Left colon (tissue), 2 donors: ENCODE results near the gene RSRC1. TPM values are rescaled to one million over a fixed set of nuclear protein-coding genes. Genes with fewer than 3 reads are reported as not detected.
A peak's percentile ranks its signal among the peaks of the same experiment; 100 is the strongest.
"Not testable (repeated sequence)": the region's sequence is repeated elsewhere in the genome, so short reads cannot be mapped to it uniquely, and the experiment has no call there.

Experiments used
- ATAC-seq: fragments of 200-7000 bp; cut with Tn5 transposase; one replicate; pipeline ENCODE4 v1.9.1; 2020; ENCODE audit warnings: mild to moderate bottlenecking, moderate library complexity
- DNase-seq, 2 donors: peaks; one replicate each; pipeline ENCODE4 v3.0.0-alpha.2; 2020
- intact Hi-C, 2 donors: fragments of 100-400 bp; cut with DNase I in 1 of 2; cut with micrococcal nuclease in 1 of 2; formaldehyde crosslinking; loops; one replicate each; pipeline versions ENCODE4 v1.11.2 to v1.14.0; 2022; cut with DNase I, micrococcal nuclease
- total RNA-seq, 2 donors: library from RNA; stranded (reverse); fragmentation: NEBNext Ultra II Directional; extraction: Animal tissue kit (Norgen Biotek cat#: 25700); gene quantifications; one replicate each; pipeline ENCODE4 v1.2.1, GENCODE V29; 2021
- donor health status: DM: no; HTN: no; CAD: no.
- donor health status: DM: yes; HTN: yes; CAD: no.

Gene RSRC1
- total RNA-seq, 2 donors from 2014 or later: 24.9 to 30.6 TPM

- ATAC-seq: no peak
- intact Hi-C loops: no loop called here
Measured at GRCh38 chr3:158479051-158479450, 369.2 kb downstream of the RSRC1 start.

GRCh38 chr3:158483701-158484235 is 373.9 kb downstream of the RSRC1 start:
- ATAC-seq (no peak), DNase-seq (no peak)
- intact Hi-C loops: no loop called here

More at GRCh38 chr3:158479051-158479450, 369.2 kb downstream of the RSRC1 start:
- DNase-seq: no peak

GRCh38 chr3:158486200-158486599 is 376.3 kb downstream of the RSRC1 start:
- intact Hi-C loops: no loop called here
- DNase-seq (no peak), ATAC-seq (no peak)

GRCh38 chr3:158488670-158489069 is 378.8 kb downstream of the RSRC1 start:
- no peak for DNase-seq
- ATAC-seq: peak; percentile 97
- intact Hi-C loops: no loop called here

- intact Hi-C loops: no loop called here
- ATAC-seq (no peak), DNase-seq (no peak)
Measured at GRCh38 chr3:158489181-158489580, 379.3 kb downstream of the RSRC1 start.

- ATAC-seq: no peak
- intact Hi-C loops: no loop called here
Measured at GRCh38 chr3:158491968-158492367, 382.1 kb downstream of the RSRC1 start.

GRCh38 chr3:158492685-158493084 is 382.8 kb downstream of the RSRC1 start:
- DNase-seq (no peak), ATAC-seq (peak; percentile 58)
- intact Hi-C loops: no loop called here

More at GRCh38 chr3:158491968-158492367, 382.1 kb downstream of the RSRC1 start:
- no peak for DNase-seq

- intact Hi-C loops: no loop called here
- DNase-seq (no peak), ATAC-seq (no peak)
Measured at GRCh38 chr3:158493931-158494330, 384.0 kb downstream of the RSRC1 start.

GRCh38 chr3:158494673-158495072 is 384.8 kb downstream of the RSRC1 start:
- DNase-seq (no peak), ATAC-seq (no peak)
- intact Hi-C loops: no loop called here

GRCh38 chr3:158495398-158495902 is 385.6 kb downstream of the RSRC1 start:
- intact Hi-C loops, DNase-seq, ATAC-seq: not testable (repeated sequence)

- intact Hi-C loops: no loop called here
- no peak for DNase-seq
- no peak for ATAC-seq
Measured at GRCh38 chr3:158505117-158505516, 395.2 kb downstream of the RSRC1 start.

GRCh38 chr3:158506456-158506855 is 396.6 kb downstream of the RSRC1 start:
- no peak for DNase-seq
- intact Hi-C loops: no loop called here
- no peak for ATAC-seq

GRCh38 chr3:158508481-158508880 is 398.6 kb downstream of the RSRC1 start:
- DNase-seq (no peak), ATAC-seq (no peak)
- intact Hi-C loops: no loop called here

- DNase-seq (no peak), ATAC-seq (no peak)
- intact Hi-C loops: no loop called here
Measured at GRCh38 chr3:158509891-158510290, 400.0 kb downstream of the RSRC1 start.

GRCh38 chr3:158516729-158517128 is 406.8 kb downstream of the RSRC1 start:
- DNase-seq, intact Hi-C loops, ATAC-seq: not testable (repeated sequence)

GRCh38 chr3:158519776-158520175 is 409.9 kb downstream of the RSRC1 start:
- intact Hi-C loops: no loop called here
- no peak for ATAC-seq
- no peak for DNase-seq

GRCh38 chr3:158520433-158520832 is 410.5 kb downstream of the RSRC1 start:
- ATAC-seq (no peak), DNase-seq (no peak)
- intact Hi-C loops: no loop called here

GRCh38 chr3:158522221-158523136 is 412.6 kb downstream of the RSRC1 start:
- DNase-seq (no peak), ATAC-seq (no peak)
- intact Hi-C loops: no loop called here

- ATAC-seq: no peak
Measured at GRCh38 chr3:158528076-158528674, 418.3 kb downstream of the RSRC1 start.

GRCh38 chr3:158531334-158531733 is 421.4 kb downstream of the RSRC1 start:
- DNase-seq (no peak), ATAC-seq (no peak)
- intact Hi-C loops: loop anchor here in 1 of 2 donors (5.0 kb wide), 1 partner anchor 914 kb away; no protein-coding TSS in a partner anchor

More at GRCh38 chr3:158528076-158528674, 418.3 kb downstream of the RSRC1 start:
- DNase-seq: no peak
- intact Hi-C loops: no loop called here
